HT1080 (cell line): Measurements from ENCODE around the gene CACNA1C. TPM values are rescaled to one million over a fixed set of nuclear protein-coding genes. Genes with fewer than 3 reads are reported as not detected.

ENCODE experiments used
- DNase-seq: peaks from one replicate; pipeline ENCODE4 v3.0.0-alpha.2; 2015; ENCODE audit warnings: low read depth
- total RNA-seq: library from RNA; depleted of rRNA; stranded (reverse); fragments of >200 nt; shearing (Covaris generic); gene quantifications from 2 replicates; pipeline ENCODE4 v1.2.3, GENCODE V29; 2014

Gene CACNA1C
- total RNA-seq, 1 experiment from 2014 or later = not detected

GRCh38 chr12:2229661-2230539 lies 177.1 kb downstream of the CACNA1C start:
- DNase-seq = no peak

DNA sequence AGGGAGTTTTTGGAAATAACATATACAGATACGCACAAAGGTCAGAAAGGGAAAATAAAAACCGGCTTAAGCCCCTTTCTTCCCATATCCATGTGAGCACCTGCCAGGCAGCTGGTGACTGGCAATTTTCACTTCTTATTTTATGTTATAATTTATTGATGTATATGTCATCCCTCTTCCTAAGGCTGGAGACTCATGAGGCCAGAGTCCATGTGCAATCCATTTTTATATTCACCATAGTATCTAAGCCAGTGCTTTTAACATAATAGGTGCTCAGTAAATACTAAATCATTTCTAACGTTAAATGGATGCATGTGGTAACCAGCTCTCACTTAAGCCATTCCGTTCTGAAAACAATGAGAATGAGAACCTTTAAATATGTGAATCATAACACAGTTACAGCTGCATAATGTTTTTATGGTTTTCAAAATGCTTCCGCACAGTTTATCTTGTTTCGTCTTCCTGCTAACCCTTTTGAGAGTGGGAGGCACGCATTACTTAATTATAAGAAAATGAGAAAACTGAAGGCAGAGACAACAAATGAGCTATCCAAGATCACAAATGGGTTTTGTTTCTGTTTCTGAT lies 178.3 kb downstream of the CACNA1C start:
- DNase-seq = no peak

GRCh38 chr12:2231956-2232355 lies 179.2 kb downstream of the CACNA1C start:
- DNase-seq = no peak

- DNase-seq = no peak
Measured at GRCh38 chr12:2233034-2233433, 180.2 kb downstream of the CACNA1C start.

DNA sequence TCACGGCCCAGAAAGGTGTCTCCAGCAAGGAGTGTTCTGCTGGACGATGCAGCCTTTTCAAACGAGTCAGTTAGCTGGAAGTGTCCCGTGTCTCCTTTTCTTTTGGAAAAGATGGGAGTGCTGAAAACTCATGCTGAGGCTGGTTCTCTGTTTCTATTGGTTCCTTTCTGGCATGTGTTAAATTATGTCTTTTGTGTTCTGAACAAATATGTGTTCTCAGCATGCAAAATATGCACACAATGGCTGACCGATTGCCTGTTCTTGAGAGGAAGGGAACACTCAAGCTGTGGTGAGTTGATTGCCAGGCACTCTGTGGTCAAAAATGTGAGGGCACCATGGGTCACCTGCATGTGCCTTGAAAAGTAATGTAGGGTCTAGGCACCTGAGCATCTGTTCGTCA lies 181.3 kb downstream of the CACNA1C start:
- no peak for DNase-seq

- no peak for DNase-seq
Measured at GRCh38 chr12:2234646-2235350, 182.0 kb downstream of the CACNA1C start.

DNA sequence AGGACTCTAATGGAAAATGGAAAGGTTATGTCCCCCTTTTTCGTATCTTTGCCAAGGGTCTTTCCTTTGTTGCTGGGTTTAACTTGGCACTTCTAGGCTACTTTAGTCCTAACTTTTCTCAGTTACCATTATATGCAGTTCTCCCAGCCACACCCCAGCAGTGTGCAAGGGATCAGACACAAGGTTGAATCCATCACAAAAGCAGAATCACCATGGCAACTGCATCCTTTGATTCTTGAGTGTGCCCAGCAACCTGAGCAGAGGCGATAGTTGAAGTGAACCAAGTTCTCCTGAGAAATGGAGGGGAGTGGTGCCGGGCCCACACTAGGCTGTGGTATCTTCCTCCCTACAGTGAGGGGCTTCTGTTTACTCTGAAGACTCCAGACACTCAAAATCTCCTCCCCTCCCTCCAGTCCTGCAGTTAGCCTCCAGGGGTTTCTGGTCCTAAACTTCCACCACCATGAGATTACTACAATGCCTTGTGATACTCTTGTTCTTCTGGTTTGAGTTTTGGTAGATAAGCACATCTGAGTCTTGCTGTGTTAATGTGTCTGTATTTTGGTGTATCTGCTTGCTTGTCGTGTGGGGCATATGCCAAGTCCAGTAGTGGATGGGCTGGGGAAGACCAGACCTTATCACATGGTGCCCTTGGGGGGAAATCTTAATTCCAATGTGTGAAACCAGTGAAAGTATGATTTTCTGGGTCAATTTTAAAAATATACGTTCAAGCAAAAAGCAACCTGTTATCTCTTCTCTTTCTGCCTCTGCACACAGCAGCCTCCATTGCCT lies 183.9 kb downstream of the CACNA1C start:
- DNase-seq = no peak

DNA sequence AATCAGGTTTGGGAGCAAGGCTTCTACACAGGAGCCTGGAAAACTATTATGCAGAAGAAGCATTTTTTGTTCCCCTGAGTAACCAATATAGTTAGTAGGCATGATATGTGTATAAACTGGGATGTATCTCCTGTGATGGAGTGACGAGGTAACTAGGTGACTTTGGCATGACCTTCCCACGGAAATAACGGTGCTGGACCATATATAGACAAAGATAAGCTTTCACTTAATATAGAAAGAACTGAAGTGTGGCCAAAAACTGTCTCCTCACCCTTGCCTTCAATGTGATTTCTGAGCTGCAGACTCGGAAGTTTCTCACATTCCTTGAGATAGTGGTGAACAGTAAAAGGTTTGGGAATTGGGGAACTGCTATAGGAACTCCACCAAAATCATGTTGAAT lies 185.3 kb downstream of the CACNA1C start:
- no peak for DNase-seq

- no peak for DNase-seq
Measured at GRCh38 chr12:2239381-2239871, 186.6 kb downstream of the CACNA1C start.

DNA sequence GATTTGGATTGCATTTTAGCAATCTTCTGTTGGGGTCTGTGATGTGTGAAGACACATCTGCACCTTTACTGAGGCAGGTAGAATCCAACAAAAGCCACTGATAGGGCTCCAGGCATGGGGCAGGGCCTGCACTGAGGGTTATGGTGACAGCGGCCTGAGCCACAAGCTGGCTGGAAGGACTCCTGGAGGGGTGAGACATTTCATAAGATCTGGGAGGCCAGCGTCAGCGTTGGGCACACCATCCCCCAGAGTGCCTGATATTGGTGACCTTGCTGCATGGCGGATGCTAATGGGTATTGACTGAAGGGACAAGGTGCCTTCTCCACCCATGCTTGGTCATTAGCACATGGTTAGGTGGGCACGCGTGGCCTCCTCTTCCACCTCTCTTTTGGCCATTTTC lies 187.6 kb downstream of the CACNA1C start:
- DNase-seq = no peak

DNA sequence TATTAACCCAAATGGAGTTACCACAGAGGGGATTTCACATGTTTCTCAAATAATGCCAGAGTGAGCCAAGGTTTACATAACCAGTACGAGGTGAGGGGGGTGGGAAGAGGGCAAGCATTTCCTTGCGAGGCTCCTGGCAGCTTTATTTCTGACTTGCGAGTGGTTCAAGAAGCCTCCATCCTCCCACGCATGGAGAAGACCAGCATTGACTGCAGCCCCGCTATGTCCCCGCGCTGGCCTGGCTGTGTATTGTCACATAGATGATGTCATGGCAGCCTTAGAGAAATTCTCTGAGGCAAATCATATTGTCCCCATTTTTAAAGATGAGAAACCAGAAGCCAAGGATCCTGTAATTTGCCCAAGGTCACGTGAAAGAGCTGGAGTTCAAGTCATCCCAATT lies 188.2 kb downstream of the CACNA1C start:
- DNase-seq = no peak

DNA sequence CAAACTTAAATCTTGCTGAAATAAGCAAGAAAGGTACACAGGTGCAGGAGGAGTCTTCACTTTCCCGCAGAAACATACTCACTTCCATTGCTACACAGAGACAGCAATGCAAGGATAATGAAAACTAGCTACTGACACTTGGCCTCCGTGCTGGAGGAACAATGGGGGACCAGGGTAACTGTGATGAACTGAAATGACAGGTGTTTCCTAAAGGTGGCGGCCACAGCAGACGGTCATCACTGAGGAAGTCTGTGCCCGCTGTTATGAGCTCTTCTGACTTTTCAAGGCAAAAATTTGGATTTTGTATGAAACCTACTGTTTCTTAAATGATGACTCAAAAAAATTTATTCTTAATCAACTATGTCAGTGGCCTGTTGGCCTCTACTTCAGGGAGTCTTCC lies 189.4 kb downstream of the CACNA1C start:
- DNase-seq = no peak

DNA sequence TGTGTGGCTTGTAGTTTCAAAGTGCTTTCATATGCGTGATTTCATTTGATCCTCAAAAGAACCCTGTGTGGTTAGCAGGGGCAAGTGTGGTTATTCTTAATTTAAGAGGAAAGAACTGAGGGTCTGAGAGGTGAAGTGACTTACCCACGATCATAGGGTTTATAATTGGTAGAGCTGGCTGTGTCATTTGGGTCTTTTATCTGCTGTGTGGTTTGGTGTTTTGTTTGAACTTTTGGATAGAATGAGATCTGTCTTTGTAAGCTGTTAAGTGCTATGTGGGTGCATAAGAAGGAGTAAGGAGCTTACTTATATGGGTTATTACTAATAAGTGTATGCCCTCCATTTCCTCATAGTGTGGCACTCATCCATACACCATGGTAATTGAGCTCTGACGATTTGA lies 190.0 kb downstream of the CACNA1C start:
- DNase-seq = no peak

DNA sequence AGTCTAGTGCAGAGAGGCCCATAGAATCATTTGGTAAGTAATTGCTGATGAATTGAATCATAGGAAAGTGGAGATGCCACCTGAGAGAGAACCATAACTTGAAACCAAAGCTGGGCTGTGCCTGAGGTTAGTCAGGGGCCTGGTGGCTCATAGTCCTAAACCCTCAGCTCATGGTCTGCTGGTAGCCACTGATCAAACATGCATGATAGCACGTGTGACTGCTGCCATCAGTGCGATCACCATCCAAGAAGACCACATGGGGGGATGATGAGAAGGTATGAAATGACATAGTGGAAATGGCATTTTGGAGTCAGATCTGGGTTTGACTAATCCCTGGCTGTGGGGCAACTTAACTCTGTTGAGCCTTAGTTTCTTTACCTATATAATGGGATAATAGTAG lies 190.5 kb downstream of the CACNA1C start:
- DNase-seq = no peak

- DNase-seq = peak; percentile 68
Measured at GRCh38 chr12:2244013-2244861, 191.4 kb downstream of the CACNA1C start.

- no peak for DNase-seq
Measured at GRCh38 chr12:2246358-2246757, 193.6 kb downstream of the CACNA1C start.

DNA sequence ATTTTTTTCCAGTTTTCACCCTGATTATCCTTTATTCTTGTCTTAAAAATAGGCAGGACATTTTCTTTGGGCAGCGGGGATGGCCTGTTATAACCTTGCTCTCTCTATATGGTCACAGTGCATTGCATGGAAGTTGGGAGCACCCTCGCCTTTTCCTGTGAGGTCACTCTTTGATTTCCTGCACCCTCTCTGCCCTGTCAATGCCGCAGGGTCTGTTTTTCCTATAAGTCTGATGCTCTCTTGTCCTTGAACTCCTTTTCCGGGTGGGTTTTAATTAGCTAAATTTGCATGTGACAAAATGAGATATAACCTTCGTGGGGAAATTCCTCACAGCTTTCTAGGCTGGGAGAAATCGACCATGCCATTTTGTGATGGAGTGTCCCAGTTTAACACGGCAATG lies 194.3 kb downstream of the CACNA1C start:
- no peak for DNase-seq

- DNase-seq = no peak
Measured at GRCh38 chr12:2247596-2247995, 194.8 kb downstream of the CACNA1C start.

DNA sequence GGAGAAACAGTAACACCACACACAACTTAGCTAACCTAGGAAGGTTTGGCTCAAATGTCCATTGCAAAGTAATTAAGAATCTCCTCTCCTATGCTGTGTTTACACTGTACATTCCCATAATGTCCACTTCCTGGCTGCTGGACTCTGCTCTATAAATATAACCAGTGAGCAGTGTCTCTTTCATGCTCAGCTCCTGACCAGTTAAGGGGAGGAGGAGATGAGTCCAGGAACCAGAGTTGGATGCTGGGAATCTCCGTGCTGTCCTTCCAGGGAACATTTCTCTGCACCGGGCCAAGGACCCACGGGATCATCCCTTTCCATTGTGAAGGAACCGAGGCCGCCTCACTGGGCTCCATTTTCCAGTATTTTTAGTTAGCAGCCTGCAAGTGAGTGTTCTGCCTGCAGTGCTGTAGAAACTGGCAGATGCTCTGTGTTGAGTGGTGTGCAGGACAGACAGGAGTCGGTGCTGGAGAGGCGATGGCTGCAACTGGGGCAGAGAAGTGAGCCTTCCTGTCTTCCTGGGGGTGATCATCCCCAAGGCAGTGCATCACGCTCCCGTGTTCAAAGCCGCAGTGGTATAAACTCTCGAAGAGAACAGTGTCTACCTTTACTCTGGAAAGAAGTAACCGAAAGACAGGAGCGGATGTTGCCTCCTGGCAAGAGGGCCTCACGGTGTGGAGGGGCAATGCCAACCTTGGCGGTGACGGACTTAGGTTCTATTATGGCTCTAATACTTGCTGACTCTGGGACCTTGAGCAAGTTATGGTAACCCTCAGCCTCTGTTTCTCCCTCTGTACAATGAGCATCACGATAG lies 195.5 kb downstream of the CACNA1C start:
- no peak for DNase-seq
